Adrenal gland (tissue), 5 donors: ENCODE data around the gene RTTN.

ENCODE experiments used
- POLR2A ChIP-seq, 2 donors: fragments of 450-650 bp; IDR thresholded peaks; one replicate each; pipeline ENCODE4 v1.6.1; 2017; ENCODE audit warnings: antibody characterized with exemption in 2 of 2, mild to moderate bottlenecking in 2 of 2, moderate library complexity in 1 of 2
- TF ChIP-seq, protein P1 (sequence below), 6 experiments: fragments of 450-650 bp in 4 of 6; fragments of 200-600 bp in 2 of 6; sonication (generic) in 1 of 6; IDR thresholded peaks; 1 replicate in 5 of 6; 2 replicates in 1 of 6; pipeline versions ENCODE4 v1.5.1 to v1.8.0; 2016 to 2021; ENCODE audit warnings: antibody characterized with exemption in 6 of 6, mild to moderate bottlenecking in 2 of 6, moderate library complexity in 1 of 6
- donor health status: DM: no; HTN: no; CAD: no.

DNA sequence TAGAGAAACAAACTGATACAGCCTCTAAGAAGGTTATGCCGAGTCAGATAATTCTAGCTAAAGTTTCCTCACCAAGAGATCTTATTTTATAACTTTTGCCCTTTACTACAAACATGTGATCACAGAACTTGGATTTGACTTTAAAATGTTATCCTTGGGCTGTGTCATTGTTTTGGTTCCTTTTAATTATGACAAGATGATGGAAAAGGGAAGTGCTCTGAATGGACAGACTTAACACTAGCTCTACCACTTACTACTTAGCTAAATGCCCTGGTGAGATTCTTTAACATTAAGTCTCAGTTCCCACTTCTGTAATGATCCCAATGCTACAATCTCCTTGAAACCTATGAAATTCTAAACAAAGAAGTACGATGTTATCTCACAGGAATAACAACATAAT is 69.9 kb downstream of the RTTN start:
- TF ChIP-seq, protein P1, sequence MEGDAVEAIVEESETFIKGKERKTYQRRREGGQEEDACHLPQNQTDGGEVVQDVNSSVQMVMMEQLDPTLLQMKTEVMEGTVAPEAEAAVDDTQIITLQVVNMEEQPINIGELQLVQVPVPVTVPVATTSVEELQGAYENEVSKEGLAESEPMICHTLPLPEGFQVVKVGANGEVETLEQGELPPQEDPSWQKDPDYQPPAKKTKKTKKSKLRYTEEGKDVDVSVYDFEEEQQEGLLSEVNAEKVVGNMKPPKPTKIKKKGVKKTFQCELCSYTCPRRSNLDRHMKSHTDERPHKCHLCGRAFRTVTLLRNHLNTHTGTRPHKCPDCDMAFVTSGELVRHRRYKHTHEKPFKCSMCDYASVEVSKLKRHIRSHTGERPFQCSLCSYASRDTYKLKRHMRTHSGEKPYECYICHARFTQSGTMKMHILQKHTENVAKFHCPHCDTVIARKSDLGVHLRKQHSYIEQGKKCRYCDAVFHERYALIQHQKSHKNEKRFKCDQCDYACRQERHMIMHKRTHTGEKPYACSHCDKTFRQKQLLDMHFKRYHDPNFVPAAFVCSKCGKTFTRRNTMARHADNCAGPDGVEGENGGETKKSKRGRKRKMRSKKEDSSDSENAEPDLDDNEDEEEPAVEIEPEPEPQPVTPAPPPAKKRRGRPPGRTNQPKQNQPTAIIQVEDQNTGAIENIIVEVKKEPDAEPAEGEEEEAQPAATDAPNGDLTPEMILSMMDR (IDR thresholded peaks at IDR 0.05): no peak
- no peak for TF ChIP-seq POLR2A (IDR thresholded peaks at IDR 0.05)
